Mesenteric fat pad (tissue), 1 donor: ENCODE results near the gene CDC42EP5. TPM values are rescaled to one million over a fixed set of nuclear protein-coding genes. Genes with fewer than 3 reads are reported as not detected.

Source experiments
- total RNA-seq: library from RNA; stranded (reverse); fragmentation: NEBNext Ultra II Directional; extraction: Animal tissue kit (Norgen Biotek cat#: 25700); gene quantifications from one replicate; pipeline ENCODE4 v1.2.1, GENCODE V29; 2021
- donor health status: DM: yes; HTN: yes; CAD: no.

CDC42EP5 gene
- total RNA-seq, 1 donor from 2014 or later: 38.1 TPM

Other genes with a start within 250 kb of the CDC42EP5 start
- 26.5 TPM for gene LILRA6, start 230.5 kb downstream of the CDC42EP5 start, total RNA-seq
- 69.4 TPM for gene LILRB5, start 216.0 kb downstream of the CDC42EP5 start, total RNA-seq
- 14.4 TPM for gene LILRB2, start 192.2 kb downstream of the CDC42EP5 start, total RNA-seq
- gene LILRA5, start 160.1 kb downstream of the CDC42EP5 start, total RNA-seq: 23.0 TPM
- gene LILRA4, start 134.1 kb downstream of the CDC42EP5 start, total RNA-seq: 1.0 TPM
- 63.8 TPM for gene LAIR1, start 108.4 kb downstream of the CDC42EP5 start, total RNA-seq
- not detected for gene TTYH1, start 57.8 kb downstream of the CDC42EP5 start, total RNA-seq
- gene LENG8, start 24.1 kb downstream of the CDC42EP5 start, total RNA-seq: 141 TPM
- gene LENG9, start 9.5 kb downstream of the CDC42EP5 start, total RNA-seq: 8.3 TPM
- 1.7 TPM for gene LAIR2, start 29.5 kb upstream of the CDC42EP5 start, total RNA-seq
- 10.0 TPM for gene LILRA2, start 100.5 kb upstream of the CDC42EP5 start, total RNA-seq
- 3.7 TPM for gene LILRA1, start 120.3 kb upstream of the CDC42EP5 start, total RNA-seq
- gene LILRB1, start 157.2 kb upstream of the CDC42EP5 start, total RNA-seq: 10.5 TPM
- gene LILRB4, start 189.7 kb upstream of the CDC42EP5 start, total RNA-seq: 14.2 TPM